Lower lobe of right lung (tissue), 2 donors: ENCODE measurements around the gene SDK1. TPM values are rescaled to one million over a fixed set of nuclear protein-coding genes. Genes with fewer than 3 reads are reported as not detected.

Experiments used
- ATAC-seq, 2 donors: fragments of 200-7000 bp; cut with Tn5 transposase; one replicate each; pipeline ENCODE4 v1.9.1; 2020 to 2022; ENCODE audit warnings: mild to moderate bottlenecking in 2 of 2, moderate library complexity in 2 of 2
- DNase-seq: peaks from one replicate; pipeline ENCODE4 v3.0.0-alpha.2; 2020
- H3K27ac ChIP-seq: fragments of 200-600 bp; one replicate; pipeline ENCODE4 v1.8.0; 2022
- H3K27me3 ChIP-seq: fragments of 200-600 bp; one replicate; pipeline ENCODE4 v1.8.0; 2022; ENCODE audit warnings: low read depth
- H3K36me3 ChIP-seq: fragments of 200-600 bp; one replicate; pipeline ENCODE4 v1.8.0; 2022; ENCODE audit warnings: mild to moderate bottlenecking
- H3K4me1 ChIP-seq: fragments of 200-600 bp; one replicate; pipeline ENCODE4 v1.8.0; 2022
- H3K4me3 ChIP-seq: fragments of 200-600 bp; one replicate; pipeline ENCODE4 v1.8.0; 2022; ENCODE audit warnings: mild to moderate bottlenecking
- H3K9me3 ChIP-seq: fragments of 200-600 bp; one replicate; pipeline ENCODE4 v1.8.0; 2022
- CTCF ChIP-seq: fragments of 200-600 bp; IDR thresholded peaks from one replicate; pipeline ENCODE4 v1.8.0; 2022; ENCODE audit warnings: antibody characterized with exemption, mild to moderate bottlenecking
- intact Hi-C: fragments of 100-400 bp; cut with DNase I; formaldehyde crosslinking; loops from one replicate; pipeline ENCODE4 v1.11.0; 2022
- total RNA-seq: library from RNA; stranded (reverse); fragmentation: NEBNext Ultra II Directional; extraction: Animal tissue kit (Norgen Biotek cat#: 25700); gene quantifications from one replicate; pipeline ENCODE4 v1.2.1, GENCODE V29; 2021
- donor health status: DM: no; HTN: yes; CAD: no; lungs with severe emphysema.

Gene SDK1
- total RNA-seq, 1 donor from 2014 or later = 10.0 TPM

- H3K27me3 ChIP-seq = no peaks in the 10 kb centered on the region
- TF ChIP-seq CTCF = no peak
- ATAC-seq = no peak
- H3K27ac ChIP-seq = no peak overlapping the region
- intact Hi-C loops = no loop called here
- no peaks in the 10 kb centered on the region for H3K4me1 ChIP-seq
- no peak for DNase-seq
- no peak overlapping the region for H3K4me3 ChIP-seq
- H3K36me3 ChIP-seq = no peaks in the 10 kb centered on the region
- no peaks in the 10 kb centered on the region for H3K9me3 ChIP-seq
Observed at GRCh38 chr7:3358991-3359390, 57.9 kb downstream of the SDK1 start.

GRCh38 chr7:3367261-3367660 is 66.2 kb downstream of the SDK1 start:
- TF ChIP-seq CTCF = no peak
- Histone ChIP-seq H3K9me3 (no peaks in the 10 kb centered on the region), H3K27ac (no peak overlapping the region), H3K4me3 (no peak overlapping the region), H3K4me1 (no peaks in the 10 kb centered on the region), H3K27me3 (no peaks in the 10 kb centered on the region), H3K36me3 (no peaks in the 10 kb centered on the region)
- DNase-seq = no peak
- intact Hi-C loops = no loop called here
- ATAC-seq = no peak

GRCh38 chr7:3370068-3370830 is 69.2 kb downstream of the SDK1 start:
- no peak for ATAC-seq
- intact Hi-C loops = no loop called here

GRCh38 chr7:3370921-3371320 is 69.9 kb downstream of the SDK1 start:
- no peaks in the 10 kb centered on the region for H3K27me3 ChIP-seq
- no peaks in the 10 kb centered on the region for H3K9me3 ChIP-seq
- no peak for TF ChIP-seq CTCF
- DNase-seq (no peak), ATAC-seq (no peak)
- no peaks in the 10 kb centered on the region for H3K4me1 ChIP-seq
- no peak overlapping the region for H3K4me3 ChIP-seq
- intact Hi-C loops = no loop called here
- H3K36me3 ChIP-seq = no peaks in the 10 kb centered on the region
- no peak overlapping the region for H3K27ac ChIP-seq

More at GRCh38 chr7:3370068-3370830, 69.2 kb downstream of the SDK1 start:
- Histone ChIP-seq H3K27ac (no peak overlapping the region), H3K4me1 (no peaks in the 10 kb centered on the region), H3K36me3 (no peaks in the 10 kb centered on the region), H3K4me3 (no peak overlapping the region), H3K9me3 (no peaks in the 10 kb centered on the region), H3K27me3 (no peaks in the 10 kb centered on the region)
- TF ChIP-seq CTCF = no peak
- no peak for DNase-seq

GRCh38 chr7:3371601-3372000 is 70.5 kb downstream of the SDK1 start:
- intact Hi-C loops = no loop called here
- no peak for DNase-seq
- H3K27me3 ChIP-seq = no peaks in the 10 kb centered on the region
- H3K9me3 ChIP-seq = no peaks in the 10 kb centered on the region
- TF ChIP-seq CTCF = no peak
- no peak overlapping the region for H3K27ac ChIP-seq
- H3K4me1 ChIP-seq = no peaks in the 10 kb centered on the region
- no peaks in the 10 kb centered on the region for H3K36me3 ChIP-seq
- H3K4me3 ChIP-seq = no peak overlapping the region
- no peak for ATAC-seq
